NCI-H2227 (cell line): Measurements from ENCODE around the gene CCDC170.
A peak's percentile ranks its signal among the peaks of the same experiment; 100 is the strongest.
"Not testable (repeated sequence)": the region's sequence is repeated elsewhere in the genome, so short reads cannot be mapped to it uniquely, and the experiment has no call there.

Source experiments
- DNase-seq: peaks from one replicate; lab custom pipeline; 2025; ENCODE audit not compliant: unreplicated experiment; lab: John Stamatoyannopoulos, UW

CCDC170 gene, protein sequence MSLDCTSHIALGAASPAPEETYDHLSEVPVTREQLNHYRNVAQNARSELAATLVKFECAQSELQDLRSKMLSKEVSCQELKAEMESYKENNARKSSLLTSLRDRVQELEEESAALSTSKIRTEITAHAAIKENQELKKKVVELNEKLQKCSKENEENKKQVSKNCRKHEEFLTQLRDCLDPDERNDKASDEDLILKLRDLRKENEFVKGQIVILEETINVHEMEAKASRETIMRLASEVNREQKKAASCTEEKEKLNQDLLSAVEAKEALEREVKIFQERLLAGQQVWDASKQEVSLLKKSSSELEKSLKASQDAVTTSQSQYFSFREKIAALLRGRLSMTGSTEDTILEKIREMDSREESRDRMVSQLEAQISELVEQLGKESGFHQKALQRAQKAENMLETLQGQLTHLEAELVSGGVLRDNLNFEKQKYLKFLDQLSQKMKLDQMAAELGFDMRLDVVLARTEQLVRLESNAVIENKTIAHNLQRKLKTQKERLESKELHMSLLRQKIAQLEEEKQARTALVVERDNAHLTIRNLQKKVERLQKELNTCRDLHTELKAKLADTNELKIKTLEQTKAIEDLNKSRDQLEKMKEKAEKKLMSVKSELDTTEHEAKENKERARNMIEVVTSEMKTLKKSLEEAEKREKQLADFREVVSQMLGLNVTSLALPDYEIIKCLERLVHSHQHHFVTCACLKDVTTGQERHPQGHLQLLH

DNA sequence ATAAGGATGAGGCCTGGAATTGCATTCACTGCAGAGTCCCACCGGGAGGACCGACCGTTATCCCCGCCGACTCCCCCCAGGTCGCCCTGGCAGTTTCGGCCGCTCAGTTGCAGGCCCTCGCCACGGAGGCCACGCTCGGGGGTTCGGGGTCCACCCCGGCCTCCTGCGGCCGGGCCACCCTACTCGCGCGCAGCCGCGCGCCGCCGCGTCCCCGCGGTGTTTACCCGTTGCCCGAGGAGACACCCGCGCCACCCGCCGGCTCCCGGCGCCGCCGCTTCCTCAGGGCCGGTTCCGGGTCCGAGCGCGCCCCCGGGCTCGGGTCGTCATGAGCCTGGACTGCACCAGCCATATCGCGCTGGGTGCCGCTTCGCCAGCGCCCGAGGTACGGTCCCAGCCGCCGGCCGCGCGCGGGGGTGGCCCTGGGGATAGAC, at the start of gene CCDC170:
Gene CCDC170, plus strand, starts transcription at position 214 of the 431 bp plus-strand sequence. Its CDS starts 112 bp downstream, at position 326.
- DNase-seq = peak; percentile 19

DNA sequence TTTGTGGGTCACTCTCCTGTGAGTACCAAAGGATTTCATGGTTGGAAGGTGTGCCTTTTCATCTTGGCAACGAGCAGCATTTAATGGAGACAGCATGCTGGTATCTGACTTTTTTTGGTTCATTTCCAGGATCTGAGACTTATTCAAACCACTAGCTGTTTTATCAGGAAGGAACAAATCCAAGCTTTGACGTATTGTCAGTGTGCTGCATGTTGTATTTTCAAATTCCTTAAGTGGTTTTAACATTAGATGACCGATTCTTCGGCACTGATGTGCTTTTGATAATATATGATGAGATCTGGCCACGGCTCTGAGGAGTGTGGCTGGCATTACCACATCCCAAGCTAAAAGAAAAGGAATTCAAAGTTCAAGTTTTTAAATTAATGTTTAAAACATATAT, 48.3 kb upstream of the CCDC170 start:
- no peak for DNase-seq

DNA sequence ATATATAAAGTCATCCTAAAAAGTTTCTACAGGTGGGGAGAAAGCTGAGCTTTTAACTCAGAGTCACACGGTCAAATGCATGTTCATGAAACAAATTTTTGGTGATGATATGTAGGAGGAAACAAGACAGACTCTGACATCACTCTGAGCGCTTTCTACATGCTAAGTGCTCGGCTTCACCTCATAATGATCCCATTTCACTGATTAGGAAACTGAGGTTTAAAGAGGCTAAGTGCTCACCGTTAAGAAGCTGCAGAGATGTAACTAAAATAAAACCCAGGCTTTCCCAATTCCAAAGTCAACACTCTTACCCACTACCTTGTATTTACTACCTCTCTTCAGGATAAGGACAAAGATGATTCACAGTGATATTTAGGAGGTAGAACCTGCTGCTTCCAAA, 46.6 kb upstream of the CCDC170 start:
- no peak for DNase-seq

DNA sequence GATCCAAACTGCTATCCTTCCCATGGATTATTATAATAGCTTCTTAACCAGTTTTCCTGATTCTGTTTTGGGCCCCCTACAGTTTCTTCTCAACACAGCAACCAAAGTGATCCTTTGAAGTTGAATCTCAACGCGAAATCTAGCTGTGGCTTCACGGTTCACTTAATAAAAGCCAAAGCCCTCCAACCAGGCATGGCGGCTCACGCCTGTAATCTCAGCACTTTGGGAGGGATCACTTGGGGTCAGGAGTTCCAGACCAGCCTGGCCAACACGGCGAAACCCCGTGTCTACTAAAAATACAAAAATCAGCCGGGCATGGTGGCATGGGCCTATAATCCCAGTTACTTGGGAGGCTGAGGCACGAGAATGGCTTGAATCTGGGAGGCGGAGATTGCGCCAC, 45.2 kb upstream of the CCDC170 start:
- DNase-seq = no peak

DNA sequence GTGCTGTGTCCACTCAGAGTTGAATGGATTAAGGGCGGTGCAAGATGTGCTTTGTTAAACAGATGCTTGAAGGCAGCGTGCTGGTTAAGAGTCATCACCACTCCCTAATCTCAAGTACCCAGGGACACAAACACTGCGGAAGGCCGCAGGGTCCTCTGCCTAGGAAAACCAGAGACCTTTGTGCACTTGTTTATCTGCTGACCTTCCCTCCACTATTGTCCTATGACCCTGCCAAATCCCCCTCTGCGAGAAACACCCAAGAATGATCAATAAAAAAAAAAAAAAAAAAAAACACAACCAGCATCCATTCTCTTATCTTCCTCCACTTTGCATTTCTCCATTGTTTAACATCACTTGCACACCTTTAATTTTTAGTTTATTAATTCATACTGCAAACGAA, 42.9 kb upstream of the CCDC170 start:
- DNase-seq = not testable (repeated sequence)

DNA sequence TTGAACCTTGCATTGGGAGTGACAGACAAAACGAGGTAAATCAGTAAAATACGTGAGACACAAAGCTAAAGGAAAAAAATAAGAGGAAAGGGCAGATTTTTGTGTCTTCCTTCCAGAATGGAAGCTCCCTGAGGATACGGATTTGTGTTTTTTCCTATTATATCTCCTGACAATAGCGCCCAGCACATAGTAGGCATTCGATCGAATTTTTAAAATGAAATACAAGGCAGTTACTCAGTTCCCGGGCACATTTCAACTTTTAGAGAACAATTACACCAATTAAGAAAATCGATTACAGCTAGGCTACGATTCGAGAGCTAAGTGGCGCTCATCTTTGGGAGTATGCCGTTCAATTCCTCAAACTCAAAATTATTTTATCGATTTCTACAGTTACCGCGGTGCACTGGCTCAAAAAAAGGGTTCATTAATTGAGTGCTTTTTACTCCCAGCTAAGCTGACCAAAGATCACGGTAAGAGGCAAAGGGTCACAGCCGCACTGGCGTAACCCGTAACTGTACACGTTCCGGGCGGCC, 42.3 kb upstream of the CCDC170 start:
- DNase-seq = no peak

DNA sequence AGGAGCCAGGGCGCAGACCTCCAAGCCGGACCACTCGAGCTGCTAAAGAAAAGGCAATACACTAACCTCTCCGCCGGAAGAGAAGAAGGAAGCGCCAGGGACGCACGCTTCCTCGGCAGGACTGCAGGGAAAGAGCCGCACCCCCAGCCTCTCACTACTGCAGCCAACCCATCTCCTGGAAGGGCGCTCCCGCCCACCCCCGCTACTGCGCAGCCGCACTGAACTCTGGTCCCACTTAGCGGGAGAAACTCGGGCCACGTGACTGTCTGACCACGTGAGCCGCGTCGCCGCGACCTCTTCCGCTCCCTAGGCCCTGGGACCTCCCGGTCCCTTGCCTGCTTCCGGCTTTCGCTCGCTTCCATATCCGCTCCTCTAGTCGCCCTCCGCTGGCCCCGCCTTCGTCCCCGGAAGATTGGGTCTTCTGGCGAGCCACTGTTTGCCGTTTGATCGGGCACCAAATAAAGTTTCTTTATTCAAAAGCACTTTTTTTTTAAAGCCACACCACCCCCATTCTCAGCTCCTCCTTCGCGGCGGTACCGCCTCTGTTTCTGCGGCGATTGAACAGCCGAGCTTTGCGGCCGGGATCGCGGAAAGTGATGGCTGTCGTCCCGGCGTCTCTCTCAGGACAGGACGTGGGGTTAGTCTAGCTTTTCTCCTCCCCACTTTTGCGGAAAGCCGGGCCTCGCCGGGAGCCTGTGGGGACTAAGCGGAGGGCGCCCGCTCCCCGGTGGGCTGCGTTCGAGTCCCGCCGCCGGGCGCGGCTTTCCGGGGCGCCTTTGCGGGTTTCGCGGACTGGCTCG, 41.7 kb upstream of the CCDC170 start, which contains the start of gene RMND1:
Gene RMND1, minus strand, starts transcription at position 177 of the 800 bp plus-strand sequence. CDS start 6,315 bp downstream, outside the sequence.
- DNase-seq = peak; percentile 99

DNA sequence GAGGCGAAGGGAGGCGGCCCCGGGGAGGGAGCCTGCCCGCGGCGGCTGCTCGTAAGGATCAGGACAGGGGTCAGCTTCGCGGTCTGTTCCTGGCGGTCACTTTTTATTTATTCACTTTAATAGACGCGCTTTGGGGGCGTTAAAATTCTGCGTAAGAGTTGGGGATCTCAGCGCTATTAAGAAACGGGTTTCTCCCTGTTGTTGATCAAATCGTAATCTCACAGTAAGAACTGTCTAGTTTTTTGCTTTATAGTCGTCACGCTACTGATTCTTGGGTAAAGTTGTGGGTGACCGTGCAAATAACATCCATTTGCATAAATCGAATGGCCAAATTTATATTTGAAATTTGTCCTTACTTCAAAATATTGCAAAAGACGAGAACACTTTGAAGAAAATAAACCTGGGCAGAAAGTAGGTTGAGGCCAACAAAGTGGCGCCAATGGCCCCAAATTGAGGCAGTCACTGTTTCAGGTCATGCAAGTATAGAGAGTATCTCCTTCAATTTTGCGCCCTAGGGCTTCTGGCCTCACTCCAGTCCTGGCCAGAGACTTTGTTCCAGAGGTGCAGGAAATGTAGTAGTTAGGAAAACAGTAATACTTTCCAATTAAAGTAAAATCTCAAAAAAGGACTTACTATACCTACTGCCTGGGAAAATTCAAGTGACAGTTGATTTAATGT, 40.9 kb upstream of the CCDC170 start:
- DNase-seq = no peak

DNA sequence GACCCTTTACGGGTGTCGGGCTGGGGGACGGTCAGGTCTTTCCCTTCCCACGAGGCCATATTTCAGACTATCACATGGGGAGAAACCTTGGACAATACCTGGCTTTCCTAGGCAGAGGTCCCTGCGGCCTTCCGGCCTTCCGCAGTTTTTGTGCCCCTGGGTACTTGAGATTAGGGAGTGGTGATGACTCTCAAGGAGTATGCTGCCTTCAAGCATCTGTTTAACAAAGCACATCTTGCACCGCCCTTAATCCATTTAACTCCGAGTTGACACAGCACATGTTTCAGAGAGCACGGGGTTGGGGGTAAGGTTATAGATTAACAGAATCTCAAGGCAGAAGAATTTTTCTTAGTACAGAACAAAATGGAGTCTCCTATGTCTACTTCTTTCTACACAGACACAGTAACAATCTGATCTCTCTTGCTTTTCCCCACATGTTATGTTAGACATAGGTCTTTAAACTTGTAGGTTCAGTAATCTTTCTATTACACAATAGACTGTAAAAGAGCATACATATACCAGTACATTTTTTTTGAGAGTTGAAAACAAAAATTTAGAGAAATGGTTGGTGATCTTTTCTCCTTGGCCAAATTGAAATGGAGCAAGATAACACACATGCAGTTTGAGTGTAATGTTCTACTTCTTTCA, 37.9 kb upstream of the CCDC170 start:
- not testable (repeated sequence) for DNase-seq

DNA sequence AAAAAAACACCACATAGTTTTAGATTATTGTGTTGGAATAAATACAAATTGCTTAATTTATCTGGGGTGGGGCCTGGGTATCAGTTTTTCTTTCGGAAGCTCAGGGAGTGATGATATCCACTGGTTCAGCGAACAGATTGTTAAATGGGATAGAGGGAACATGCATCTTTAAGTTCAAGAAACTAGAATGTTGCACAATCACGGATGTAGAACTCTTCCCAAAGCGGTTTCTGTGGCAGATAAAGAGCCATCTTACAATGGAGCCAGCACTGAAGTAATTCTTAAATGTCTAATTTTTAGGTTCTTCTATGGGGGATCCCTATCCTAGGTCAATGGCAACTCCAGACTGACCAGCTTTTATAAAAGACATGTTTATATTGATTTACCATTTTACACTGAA, 32.1 kb upstream of the CCDC170 start:
- DNase-seq = no peak

DNA sequence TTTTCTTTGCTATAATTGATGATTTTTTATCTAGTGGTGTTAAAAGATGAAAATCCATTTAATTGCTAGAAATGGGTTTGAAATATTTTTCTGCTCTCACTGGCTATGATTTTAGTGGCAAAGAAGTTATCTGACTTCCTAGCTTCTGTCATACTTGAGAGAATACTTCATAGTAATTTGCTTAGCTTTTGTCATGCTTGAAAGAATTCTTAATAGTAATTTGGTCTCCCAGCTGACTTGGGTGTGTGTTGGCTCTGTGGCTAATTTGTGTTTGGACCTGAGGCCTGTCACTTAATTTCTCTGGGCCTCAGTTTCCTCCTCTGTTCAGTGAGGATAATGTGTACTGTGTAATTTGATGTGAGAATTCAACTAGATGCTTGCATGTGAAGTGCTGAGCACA, 29.1 kb upstream of the CCDC170 start:
- no peak for DNase-seq

DNA sequence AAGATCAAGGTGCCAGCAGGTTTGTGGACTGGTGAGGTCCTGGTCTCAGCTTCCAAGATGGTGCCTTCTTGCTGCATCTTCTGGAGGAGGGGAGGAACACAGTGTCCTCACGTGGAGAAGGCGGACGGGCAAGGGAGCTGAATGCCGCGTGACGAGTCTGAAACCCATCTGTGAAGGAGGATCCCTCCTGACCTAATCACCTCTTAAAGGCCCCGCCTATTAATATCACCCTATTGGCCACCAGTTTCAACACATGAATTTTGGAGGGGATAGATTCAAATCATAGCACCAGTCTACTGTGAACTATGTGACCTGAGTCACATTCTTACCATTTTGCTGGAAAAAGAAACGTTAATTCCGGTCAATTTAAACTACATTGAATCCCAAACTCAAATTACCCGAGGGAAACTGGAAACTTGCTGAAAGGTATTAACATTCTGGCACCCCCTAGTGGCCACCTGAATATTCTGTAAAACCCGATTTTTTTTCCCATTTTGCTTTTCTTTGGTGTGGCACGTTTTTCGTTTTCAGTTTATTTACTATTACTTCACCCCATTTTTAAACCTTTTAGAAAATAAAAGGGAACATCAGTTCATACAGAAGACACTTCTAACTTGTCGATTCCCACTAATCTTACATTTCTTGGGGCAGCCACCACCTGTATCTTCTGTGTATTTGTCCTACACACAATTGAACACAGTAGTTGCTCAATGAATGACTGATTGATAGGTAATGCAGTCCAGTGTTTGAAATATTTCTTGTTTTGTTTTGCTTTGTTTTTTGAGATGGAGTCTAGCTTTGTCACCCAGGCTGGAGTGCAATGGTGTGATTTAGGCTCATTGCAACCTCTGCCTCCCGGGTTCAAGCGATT, 17.9 kb upstream of the CCDC170 start:
- peak; percentile 34 for DNase-seq

DNA sequence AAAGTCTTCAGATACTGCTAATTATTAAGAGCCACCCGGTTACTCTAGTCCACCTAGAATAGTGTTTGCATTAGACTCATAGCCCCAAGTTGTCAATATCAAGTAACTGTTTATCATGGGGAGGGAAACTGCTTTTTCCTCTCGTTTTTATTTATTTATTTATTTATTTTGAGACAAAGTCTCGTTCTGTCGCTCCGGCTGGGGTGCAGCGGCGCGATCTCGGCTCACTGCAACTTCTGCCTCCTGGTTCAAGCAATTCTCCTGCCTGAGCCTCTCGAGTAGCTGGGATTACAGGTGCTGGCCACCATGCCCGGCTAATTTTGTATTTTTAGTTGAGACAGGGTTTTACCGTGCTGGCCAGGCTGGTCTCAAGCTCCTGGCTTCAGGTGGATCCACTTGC, 16.1 kb upstream of the CCDC170 start:
- DNase-seq = no peak

DNA sequence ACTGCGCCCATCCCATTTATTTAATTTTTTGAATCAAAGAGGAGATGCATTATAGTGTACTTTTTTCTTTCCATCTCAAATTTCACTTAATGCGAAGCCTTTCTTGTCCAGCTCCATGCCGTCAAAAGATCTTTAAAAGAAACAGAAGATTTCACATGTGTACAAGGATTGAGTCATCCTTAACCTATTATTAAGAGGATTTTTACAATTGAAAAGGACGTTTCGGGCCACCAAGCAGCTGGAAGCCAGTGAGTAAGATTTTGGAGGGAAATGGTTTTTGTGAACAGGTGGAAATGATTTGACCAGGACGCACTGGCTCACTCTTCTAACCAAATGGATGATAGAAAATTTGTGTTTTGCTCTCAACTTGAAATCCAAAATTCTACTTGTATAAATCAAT, 15.1 kb upstream of the CCDC170 start:
- DNase-seq = peak; percentile 44

DNA sequence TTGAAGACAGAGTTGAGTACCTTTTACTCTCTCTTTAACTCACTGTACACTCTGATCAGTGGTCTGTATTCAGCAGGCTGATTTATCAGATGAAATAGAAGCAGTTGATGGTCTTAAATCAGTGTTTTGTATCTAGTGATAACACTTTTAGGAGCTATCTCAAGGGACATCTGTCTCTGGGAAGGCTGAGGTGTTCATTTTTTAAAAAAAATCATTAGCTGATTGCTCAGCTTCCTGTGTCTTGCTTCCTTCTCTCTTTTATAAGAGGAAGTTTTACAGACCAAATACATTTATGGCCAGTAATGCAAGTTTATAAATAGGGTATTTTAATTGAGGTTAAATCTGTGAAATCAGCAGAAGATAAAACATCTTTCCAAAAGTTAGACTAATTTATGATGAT, 12.0 kb upstream of the CCDC170 start:
- no peak for DNase-seq

DNA sequence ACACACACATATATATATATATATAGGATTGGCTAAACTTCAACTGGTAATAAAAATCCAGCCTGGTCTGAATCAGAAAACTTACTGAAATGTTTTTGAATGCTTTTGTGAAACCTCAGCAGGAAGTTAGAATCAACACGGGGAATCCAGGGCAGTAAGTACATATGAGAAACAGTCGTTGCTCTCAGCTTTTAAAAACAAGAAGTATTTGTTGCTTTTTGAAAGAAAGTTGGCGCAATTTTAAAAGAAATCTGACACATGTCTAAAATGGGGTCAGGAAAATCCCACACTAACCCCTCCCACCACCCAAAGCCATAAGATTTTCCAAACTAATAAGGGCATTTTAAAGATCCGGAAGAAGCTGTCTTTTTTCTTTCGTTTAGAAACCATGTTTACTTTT, 11.5 kb upstream of the CCDC170 start:
- DNase-seq = no peak

DNA sequence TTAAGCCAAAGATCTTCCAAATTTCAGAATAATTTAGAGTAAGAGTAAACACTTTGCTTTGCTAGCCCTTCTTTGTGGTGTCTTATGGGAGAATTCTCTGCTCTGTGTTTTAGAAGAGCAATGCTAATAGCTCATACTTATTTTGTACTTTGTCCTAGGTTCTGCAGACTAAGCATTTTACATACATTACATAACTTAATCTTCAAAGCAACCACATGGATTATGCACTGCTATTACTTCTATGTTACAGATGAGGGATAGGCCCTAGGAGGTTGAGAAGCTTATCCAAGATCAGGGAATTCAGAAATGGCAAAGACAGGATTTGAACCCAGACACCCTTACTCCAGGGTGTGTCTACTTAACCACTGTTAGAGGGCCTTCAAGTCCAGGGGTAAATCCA, 9.8 kb upstream of the CCDC170 start:
- DNase-seq = no peak

DNA sequence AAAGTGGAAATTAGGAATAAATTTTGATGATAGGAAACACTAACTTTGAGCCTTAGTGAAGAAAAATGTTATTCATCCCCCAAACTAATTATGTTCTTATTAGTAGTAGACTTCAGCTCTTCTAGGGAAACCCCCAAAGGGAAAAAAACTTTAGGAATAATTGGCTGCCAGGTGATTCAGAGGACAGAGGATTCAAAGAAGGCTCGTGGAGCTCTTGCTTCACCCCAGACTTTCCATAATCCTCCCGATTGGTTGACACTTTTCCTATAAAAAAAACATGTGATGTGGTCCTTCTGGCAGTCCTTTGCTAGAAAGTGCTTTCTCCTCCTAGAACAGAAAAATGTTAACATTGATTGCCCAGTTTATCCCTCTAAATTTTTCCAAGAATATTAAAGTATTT, 5.6 kb upstream of the CCDC170 start:
- no peak for DNase-seq

DNA sequence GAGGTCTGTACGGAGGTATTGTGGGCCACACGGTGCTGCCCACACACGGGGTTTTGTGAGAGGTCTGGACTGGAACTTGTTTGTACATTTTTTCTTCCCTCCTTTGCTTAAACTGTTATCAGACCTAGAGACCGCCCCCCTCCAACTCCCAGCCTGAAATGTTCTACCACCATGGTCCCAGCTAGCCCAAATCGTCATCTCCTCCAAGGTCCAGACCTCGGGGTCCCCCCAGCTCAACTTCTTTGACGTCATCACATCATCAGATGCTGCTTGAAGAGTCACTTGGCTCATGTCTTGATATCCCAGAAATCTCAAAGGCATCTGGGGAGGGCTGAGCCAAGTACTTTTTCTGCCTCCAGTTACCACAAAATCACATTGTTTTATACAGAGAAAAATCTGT, 2.8 kb upstream of the CCDC170 start:
- no peak for DNase-seq
